HT1080 (cell line): ENCODE measurements around the gene LRRC2. TPM values are rescaled to one million over a fixed set of nuclear protein-coding genes. Genes with fewer than 3 reads are reported as not detected.
"Not testable (repeated sequence)": the region's sequence is repeated elsewhere in the genome, so short reads cannot be mapped to it uniquely, and the experiment has no call there.

Experiments
- DNase-seq: peaks from one replicate; pipeline ENCODE4 v3.0.0-alpha.2; 2015; ENCODE audit warnings: low read depth
- total RNA-seq: library from RNA; depleted of rRNA; stranded (reverse); fragments of >200 nt; shearing (Covaris generic); gene quantifications from 2 replicates; pipeline ENCODE4 v1.2.3, GENCODE V29; 2014

LRRC2 gene
- total RNA-seq, 1 experiment from 2014 or later, result 0.19 TPM

- DNase-seq, result peak; percentile 82
Measured at GRCh38 chr3:46558184-46559043, 7.7 kb downstream of the LRRC2 start.

- DNase-seq, result no peak
Measured at GRCh38 chr3:46557814-46558183, 8.3 kb downstream of the LRRC2 start.

- DNase-seq, result no peak
Measured at GRCh38 chr3:46553154-46553553, 12.9 kb downstream of the LRRC2 start.

- no peak for DNase-seq
Measured at GRCh38 chr3:46552538-46552937, 13.6 kb downstream of the LRRC2 start.

- DNase-seq, result no peak
Measured at GRCh38 chr3:46551615-46552014, 14.5 kb downstream of the LRRC2 start.

GRCh38 chr3:46549989-46550388, 16.1 kb downstream of the LRRC2 start:
- DNase-seq, result no peak

GRCh38 chr3:46549408-46549904, 16.6 kb downstream of the LRRC2 start:
- no peak for DNase-seq

- not testable (repeated sequence) for DNase-seq
Measured at GRCh38 chr3:46548611-46549010, 17.5 kb downstream of the LRRC2 start.

- DNase-seq, result no peak
Measured at GRCh38 chr3:46546896-46547440, 19.1 kb downstream of the LRRC2 start.

- DNase-seq, result no peak
Measured at GRCh38 chr3:46545818-46546630, 20.1 kb downstream of the LRRC2 start.

- DNase-seq, result no peak
Measured at GRCh38 chr3:46544771-46545503, 21.2 kb downstream of the LRRC2 start.

GRCh38 chr3:46542801-46543201, 23.3 kb downstream of the LRRC2 start:
- DNase-seq, result no peak

GRCh38 chr3:46542344-46542743, 23.8 kb downstream of the LRRC2 start:
- DNase-seq, result peak; percentile 62

- DNase-seq, result no peak
Measured at GRCh38 chr3:46541835-46542234, 24.3 kb downstream of the LRRC2 start.

GRCh38 chr3:46540550-46540949, 25.6 kb downstream of the LRRC2 start:
- no peak for DNase-seq

GRCh38 chr3:46539443-46540005, 26.6 kb downstream of the LRRC2 start:
- no peak for DNase-seq

- DNase-seq, result peak; percentile 60
Measured at GRCh38 chr3:46538803-46539442, 27.2 kb downstream of the LRRC2 start.

- not testable (repeated sequence) for DNase-seq
Measured at GRCh38 chr3:46538425-46538802, 27.7 kb downstream of the LRRC2 start.

- no peak for DNase-seq
Measured at GRCh38 chr3:46537779-46538178, 28.3 kb downstream of the LRRC2 start.

GRCh38 chr3:46537316-46537715, 28.8 kb downstream of the LRRC2 start:
- no peak for DNase-seq
